ENCODE results near the gene RBM8A.
A peak's percentile ranks its signal among the peaks of the same experiment; 100 is the strongest.

RBM8A gene

GRCh38 chr1:145927063-145927886 lies at the start of gene RBM8A:
TSS of gene RBM8A (minus strand) at chr1:145927484. CDS start at chr1:145927426, 58 bp downstream.
- peak; percentile 98 for DNase-seq

GRCh38 chr1:145977016-145977415 lies 49.7 kb upstream of the RBM8A start:
- no peak for DNase-seq

- no peak for DNase-seq
These were observed 47.9 kb upstream of the RBM8A start for GRCh38 chr1:145975216-145975615.

GRCh38 chr1:145974721-145975120 lies 47.4 kb upstream of the RBM8A start:
- DNase-seq, result no peak

GRCh38 chr1:145972580-145972979 lies 45.3 kb upstream of the RBM8A start:
- no peak for DNase-seq

- no peak for DNase-seq
These were observed 40.0 kb upstream of the RBM8A start for GRCh38 chr1:145967288-145967687.

- no peak for DNase-seq
These were observed 37.9 kb upstream of the RBM8A start for GRCh38 chr1:145965119-145965744.

GRCh38 chr1:145964328-145965118 lies 37.2 kb upstream of the RBM8A start, which contains the start of the genes ANKRD34A and POLR3GL:
TSS of gene ANKRD34A (minus strand) at chr1:145964575. CDS start at chr1:145961759, 2,816 bp downstream.
TSS of gene POLR3GL (plus strand) at chr1:145964690. CDS start at chr1:145974866, 10,176 bp downstream.
- DNase-seq, result peak; percentile 94

GRCh38 chr1:145963265-145964019 lies 36.2 kb upstream of the RBM8A start:
- no peak for DNase-seq

- DNase-seq, result peak; percentile 78
These were observed 35.1 kb upstream of the RBM8A start for GRCh38 chr1:145962157-145963102.

GRCh38 chr1:145961425-145962156 lies 34.3 kb upstream of the RBM8A start:
- DNase-seq, result peak; percentile 65

GRCh38 chr1:145961109-145961424 lies 33.8 kb upstream of the RBM8A start:
- no peak for DNase-seq

- DNase-seq, result peak; percentile 87
These were observed 33.3 kb upstream of the RBM8A start for GRCh38 chr1:145960468-145961108.

GRCh38 chr1:145959957-145960467 lies 32.7 kb upstream of the RBM8A start:
- no peak for DNase-seq

- DNase-seq, result no peak
These were observed 32.0 kb upstream of the RBM8A start for GRCh38 chr1:145959333-145959732.

- no peak for DNase-seq
These were observed 31.4 kb upstream of the RBM8A start for GRCh38 chr1:145958734-145959133.

GRCh38 chr1:145957443-145958319 lies 30.4 kb upstream of the RBM8A start, which contains the start of gene LIX1L:
TSS of gene LIX1L (minus strand) at chr1:145958017. CDS start at chr1:145957927, 90 bp downstream.
- peak; percentile 97 for DNase-seq

- no peak for DNase-seq
These were observed 29.6 kb upstream of the RBM8A start for GRCh38 chr1:145956781-145957442.

Data from left hindlimb (tissue), 1 donor.